GM12878 (cell line): ENCODE results near the gene C16orf74. TPM values are rescaled to one million over a fixed set of nuclear protein-coding genes. Genes with fewer than 3 reads are reported as not detected.

ENCODE experiments used
- ATAC-seq: fragments of 200-7000 bp; cut with Tn5 transposase; 3 replicates; pipeline ENCODE4 v1.9.1; 2020; ENCODE audit warnings: mild to moderate bottlenecking, moderate library complexity
- BruUV-seq: library from RNA; stranded (reverse); fragments of 400-500 nt; replicated peaks from 2 replicates; lab custom pipeline; 2021; lab: Mats Ljungman, UMichigan
- CTCF ChIA-PET: fragments of 300-600 bp; sonication (Branson Sonifier 250); formaldehyde crosslinking; extraction: SDS; loops from one replicate; lab custom pipeline; 2021; ENCODE audit warnings: inconsistent platforms; lab: Yijun Ruan, JAX
- POLR2A ChIA-PET: fragments of 350-600 bp; formaldehyde crosslinking; extraction: SDS; loops from one replicate; lab custom pipeline; 2021; ENCODE audit warnings: inconsistent platforms; lab: Charles Lee
- RAD21 ChIA-PET: fragments of 300-600 bp; sonication (Branson Sonifier 250); formaldehyde crosslinking; loops from one replicate; lab custom pipeline; 2023; ENCODE audit warnings: antibody characterized with exemption; ENCODE audit not compliant: unreplicated experiment; lab: Charles Lee
- SMC1A ChIA-PET: fragments of 300-600 bp; sonication (Branson Sonifier 250); formaldehyde crosslinking; loops from one replicate; lab custom pipeline; 2023; ENCODE audit not compliant: unreplicated experiment, uncharacterized antibody; lab: Charles Lee
- DNase-seq: peaks from one replicate; pipeline ENCODE4 v3.0.0-alpha.2; 2011; ENCODE audit warnings: low read depth, low spot score
- FAIRE-seq: peaks from 3 replicates; lab custom pipeline; 2011; peaks lifted over from hg19 to GRCh38; lab: Jason Lieb, UNC
- H2AFZ ChIP-seq: 2 replicates; pipeline ENCODE4 v1.6.0; 2011; ENCODE audit warnings: low read depth, low read length, control low read depth; ENCODE audit not compliant: control insufficient read depth
- H3K27ac ChIP-seq: 2 replicates; pipeline ENCODE4 v1.5.1; 2011; ENCODE audit warnings: control low read depth; ENCODE audit not compliant: control insufficient read depth, insufficient read depth
- H3K27me3 ChIP-seq, 2 experiments: replicated peaks in 1 of 2; 2 replicates each; pipeline versions ENCODE4 v1.6.0 to v1.6.1; 2011; ENCODE audit warnings: low read length in 1 of 2; ENCODE audit not compliant: control insufficient read depth in 2 of 2, insufficient read depth in 2 of 2
- H3K36me3 ChIP-seq, 2 experiments: 2 replicates each; pipeline ENCODE4 v1.5.1; 2011; ENCODE audit warnings: low read length in 1 of 2; ENCODE audit not compliant: control insufficient read depth in 2 of 2, insufficient read depth in 2 of 2
- H3K4me1 ChIP-seq: 2 replicates; pipeline ENCODE4 v1.6.1; 2011; ENCODE audit warnings: mild to moderate bottlenecking, low read length, moderate library complexity, mixed read lengths; ENCODE audit not compliant: control insufficient read depth, insufficient read depth
- H3K4me2 ChIP-seq: 2 replicates; pipeline ENCODE4 v1.6.0; 2011; ENCODE audit warnings: control low read depth; ENCODE audit not compliant: control insufficient read depth, insufficient read depth
- H3K4me3 ChIP-seq: fragments of 200-600 bp; sonication (generic); 2 replicates; pipeline ENCODE4 v1.5.1; 2016
- H3K79me2 ChIP-seq: 2 replicates; pipeline ENCODE4 v1.6.0; 2011; ENCODE audit warnings: low read length; ENCODE audit not compliant: control insufficient read depth, insufficient read depth
- H3K9ac ChIP-seq: 2 replicates; pipeline ENCODE4 v1.8.0; 2011; ENCODE audit warnings: low read length, control low read depth, mixed read lengths; ENCODE audit not compliant: control insufficient read depth, insufficient read depth
- H3K9me3 ChIP-seq: replicated peaks from 3 replicates; pipeline ENCODE4 v1.5.1; 2011; ENCODE audit warnings: mild to moderate bottlenecking, low read length; ENCODE audit not compliant: control insufficient read depth, insufficient read depth
- H4K20me1 ChIP-seq: 2 replicates; pipeline ENCODE4 v1.6.0; 2011; ENCODE audit not compliant: control insufficient read depth, insufficient read depth
- BCLAF1 ChIP-seq: fragments of 450-650 bp; IDR thresholded peaks from 2 replicates; pipeline ENCODE4 v1.6.1; 2017; ENCODE audit warnings: antibody characterized with exemption, mild to moderate bottlenecking, moderate library complexity
- BHLHE40 ChIP-seq, 2 experiments: fragments of 450-650 bp in 1 of 2; IDR thresholded peaks; 2 replicates each; pipeline ENCODE4 v1.6.1; 2011 to 2017; ENCODE audit warnings: low read depth in 2 of 2, borderline replicate concordance in 1 of 2, improper control_type of control experiment in 1 of 2, low read length in 1 of 2, mild to moderate bottlenecking in 1 of 2
- CTCF ChIP-seq, 3 experiments: IDR thresholded peaks in 2 of 3; conservative IDR thresholded peaks in 1 of 3; 2 replicates each; pipeline ENCODE4 v1.5.1; 2011; ENCODE audit warnings: low read depth in 3 of 3, low read length in 3 of 3, mild to moderate bottlenecking in 3 of 3, control low read depth in 2 of 3, moderate library complexity in 2 of 3, inconsistent platforms in 1 of 3, mixed read lengths in 1 of 3; ENCODE audit not compliant: control insufficient read depth in 2 of 3, insufficient read depth in 1 of 3; ENCODE audit errors: extremely low read depth in 1 of 3
- CUX1 ChIP-seq: IDR thresholded peaks from 2 replicates; pipeline ENCODE4 v1.6.1; 2012; ENCODE audit warnings: improper control_type of control experiment, low read depth, low read length; ENCODE audit not compliant: insufficient replicate concordance
- DPF2 ChIP-seq: fragments of 450-650 bp; IDR thresholded peaks from 2 replicates; pipeline ENCODE4 v1.6.1; 2017; ENCODE audit warnings: mild to moderate bottlenecking
- RB1 ChIP-seq: fragments of 450-650 bp; formaldehyde crosslinking; IDR thresholded peaks from 2 replicates; pipeline ENCODE4 v1.6.1; 2017; ENCODE audit warnings: mild to moderate bottlenecking, borderline replicate concordance
- RUNX3 ChIP-seq: IDR thresholded peaks from 2 replicates; pipeline ENCODE4 v1.6.1; 2012; ENCODE audit warnings: low read length, inconsistent platforms
- USF1 ChIP-seq: IDR thresholded peaks from 2 replicates; pipeline ENCODE4 v1.6.1; 2011; ENCODE audit warnings: borderline replicate concordance, low read depth, mild to moderate bottlenecking, moderate library complexity, mixed read lengths, low read length; ENCODE audit not compliant: insufficient read depth; ENCODE audit errors: extremely low read length
- YY1 ChIP-seq: IDR thresholded peaks from 2 replicates; pipeline ENCODE4 v1.6.1; 2011; ENCODE audit warnings: low read depth, mild to moderate bottlenecking, low read length
- ZNF24 ChIP-seq: fragments of 450-650 bp; IDR thresholded peaks from 2 replicates; pipeline ENCODE4 v1.6.1; 2017; ENCODE audit warnings: antibody characterized with exemption, mild to moderate bottlenecking
- ZNF384 ChIP-seq: IDR thresholded peaks from 2 replicates; pipeline ENCODE4 v1.6.1; 2012; ENCODE audit warnings: low read depth, mild to moderate bottlenecking, low read length, improper control_type of control experiment, borderline replicate concordance
- ZZZ3 ChIP-seq: IDR thresholded peaks from 2 replicates; pipeline ENCODE4 v1.6.1; 2011; ENCODE audit warnings: low read depth; ENCODE audit not compliant: control insufficient read depth, insufficient read length
- WGBS: methylation state at CpG from one replicate; pipeline ENCODE4 v1.1.6; 2016; ENCODE audit warnings: low lambda C conversion rate; ENCODE audit not compliant: insufficient replicate concordance, insufficient coverage; ENCODE audit errors: missing lambda C conversion rate; 5-methylcytosine and 5-hydroxymethylcytosine counted together
- in situ Hi-C: fragments of 300-500 bp; cut with MboI; formaldehyde crosslinking; loops from 9 replicates; pipeline ENCODE4 v1.14.3; 2018; ENCODE audit warnings: mixed read lengths
- intact Hi-C: fragments of 100-400 bp; cut with micrococcal nuclease; formaldehyde crosslinking; loops from one replicate; pipeline ENCODE4 v1.14.2; 2022; ENCODE audit not compliant: unreplicated experiment
- polyA plus RNA-seq, 11 experiments: library from polyadenylated mRNA; depleted of rRNA in 4 of 11; unstranded in 6 of 11; stranded (reverse) in 5 of 11; fragments of >200 nt; fragmentation: Nextera tagmentation in 4 of 11; fragmentation: Illumina TruSeq in 1 of 11; extraction: Ambion mirVana in 4 of 11; extraction: Trizol in 1 of 11; gene quantifications; 1 replicate in 1 of 11; 2 replicates in 10 of 11; pipeline versions ENCODE4 v1.2.1 to v1.2.3, GENCODE V29; 2011 to 2016; ENCODE audit warnings: inconsistent platforms in 2 of 11, missing spikeins in 2 of 11, low read depth in 1 of 11
- total RNA-seq, 4 experiments: library from RNA; depleted of rRNA in 3 of 4; stranded (reverse); fragments of >200 nt in 3 of 4; fragmentation: Illumina TruSeq in 1 of 4; extraction: Trizol in 1 of 4; gene quantifications; 2 replicates each; pipeline versions ENCODE4 v1.2.1 to v1.2.3, GENCODE V29; 2013 to 2021

C16orf74 gene
- total and polyA plus RNA-seq, 10 of the 15 experiments (the other 5 are each of a cell fraction or from before 2014, with no cell fraction given), result 0.23 to 20.1 (median 6.8) TPM

- POLR2A ChIA-PET, result no interaction called here
- peaks cover 6% of the 10 kb centered on the region for H3K4me1 ChIP-seq
- H2AFZ ChIP-seq, result no peak overlapping the region
- peak overlapping the region; percentile 96 for H3K9ac ChIP-seq
- H3K4me3 ChIP-seq, result peak overlapping the region; percentile 95
- DNase-seq, result no peak
- no peak for FAIRE-seq
- no TSS peak for BruUV-seq
- no peak for ATAC-seq
- peak overlapping the region; percentile 65 for H3K4me2 ChIP-seq
- no peaks in the 10 kb centered on the region for H3K27me3 ChIP-seq
- RAD21 ChIA-PET, result no interaction called here
- H3K36me3 ChIP-seq, result peaks cover 5 to 10% of the 10 kb centered on the region in 2 experiments; a peak in 3 of 4 replicates
- SMC1A ChIA-PET, result interaction anchor here (0.9 to 1.4 kb wide), 2 partner anchors 10 to 23 kb away, joined by 4 to 5 read pairs; no protein-coding TSS in a partner anchor
- CTCF ChIA-PET, result interaction anchor here (0.6 to 1.2 kb wide), 3 partner anchors 9 to 962 kb away, joined by 3 to 4 read pairs (median 4); no protein-coding TSS in a partner anchor
- in situ Hi-C loops (no loop called here), intact Hi-C loops (no loop called here)
- H4K20me1 ChIP-seq, result peaks cover 4% of the 10 kb centered on the region; the same call in 1 of the 2 replicates
- no peaks in the 10 kb centered on the region for H3K9me3 ChIP-seq
- H3K79me2 ChIP-seq, result peaks cover 66% of the 10 kb centered on the region
- WGBS, result 34% methylated on average over 17 of the region's 17 CpGs
- peak overlapping the region; percentile 94 for H3K27ac ChIP-seq
- TF ChIP-seq ZZZ3, result no peak
- no peak for TF ChIP-seq RB1
- TF ChIP-seq YY1, result no peak
- no peak for TF ChIP-seq USF1
- TF ChIP-seq BHLHE40 (IDR thresholded peaks at IDR 0.05; ENCODE audit: borderline replicate concordance in 1 of 2, low read depth in 2 of 2, low read length in 1 of 2), result no peak
- TF ChIP-seq RUNX3, result no peak
- no peak for TF ChIP-seq DPF2
- TF ChIP-seq BCLAF1, result no peak
- TF ChIP-seq ZNF24, result no peak
- TF ChIP-seq CTCF (IDR thresholded peaks at IDR 0.05 in 2 of 3, conservative IDR thresholded peaks at IDR 0.05 in 1 of 3; ENCODE audit: control insufficient read depth in 2 of 3, extremely low read depth in 1 of 3, insufficient read depth in 1 of 3, low read depth in 3 of 3, low read length in 3 of 3), result no peak
- TF ChIP-seq ZNF384, result no peak
- no peak for TF ChIP-seq CUX1
Observed at GRCh38 chr16:85798283-85798776, 47.4 kb upstream of the C16orf74 start.
